Measurements from ENCODE around the gene PPL.

Gene PPL

DNA sequence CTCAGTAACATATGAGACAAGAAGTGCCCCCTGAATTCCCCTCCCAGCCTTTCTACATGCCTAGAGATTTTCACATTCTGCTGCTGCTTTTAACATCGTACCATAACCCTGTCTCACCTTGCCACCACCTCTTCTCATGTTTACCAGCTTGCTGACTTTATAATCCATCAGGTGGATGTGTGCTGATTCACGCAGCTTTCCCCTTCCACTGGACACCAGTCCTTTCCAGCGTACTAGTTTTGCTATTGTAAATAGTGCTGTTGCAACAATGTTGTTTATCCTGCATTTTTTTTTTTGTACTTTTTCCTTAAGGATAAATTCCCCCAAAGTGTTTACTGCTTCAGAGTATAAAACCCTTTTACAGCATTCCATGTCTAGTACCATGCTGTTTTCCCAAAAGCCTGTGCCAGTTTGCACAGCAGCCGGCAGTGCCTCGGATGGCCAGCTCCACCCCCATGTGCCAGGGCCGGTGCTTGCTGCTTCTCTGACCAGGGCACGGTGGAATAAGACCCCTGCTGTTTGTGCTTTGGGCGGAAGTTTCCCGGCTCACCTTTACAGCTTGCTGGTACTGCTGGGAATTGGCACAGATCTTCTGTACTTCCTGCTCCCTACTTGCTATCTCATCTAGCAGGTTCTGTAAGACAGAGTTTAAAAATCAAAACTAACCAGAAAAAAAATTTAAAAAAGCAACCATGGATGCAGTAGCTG lies 48.4 kb downstream of the PPL start:
- TF ChIP-seq TAF1 (IDR thresholded peaks at IDR 0.05; ENCODE audit: low read depth) = no peak
- no peak for TF ChIP-seq ZBTB7A (IDR thresholded peaks at IDR 0.05; ENCODE audit: low read depth)
- TF ChIP-seq, protein P1, sequence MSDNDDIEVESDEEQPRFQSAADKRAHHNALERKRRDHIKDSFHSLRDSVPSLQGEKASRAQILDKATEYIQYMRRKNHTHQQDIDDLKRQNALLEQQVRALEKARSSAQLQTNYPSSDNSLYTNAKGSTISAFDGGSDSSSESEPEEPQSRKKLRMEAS (IDR thresholded peaks at IDR 0.05) = 0 out of 2 replicates have a peak, but pooled peaks have one; percentile 26
- TF ChIP-seq NFIC (IDR thresholded peaks at IDR 0.05) = peak; percentile 60; the same call in 1 of the 2 replicates
- no peak for TF ChIP-seq USF1 (IDR thresholded peaks at IDR 0.05)
- TF ChIP-seq TCF12 (IDR thresholded peaks at IDR 0.05; ENCODE audit: low read depth) = 0 out of 2 replicates have a peak, but pooled peaks have one; percentile 20
- no peak for TF ChIP-seq CEBPB (IDR thresholded peaks at IDR 0.05)

- TF ChIP-seq TCF12 (IDR thresholded peaks at IDR 0.05; ENCODE audit: low read depth) (no peak), ZBTB7A (IDR thresholded peaks at IDR 0.05; ENCODE audit: low read depth) (no peak), EGR1 (IDR thresholded peaks at IDR 0.05) (no peak)
- TF ChIP-seq, protein P1 (IDR thresholded peaks at IDR 0.05) = no peak
These were observed 50.8 kb downstream of the PPL start for GRCh38 chr16:4886151-4886550.

DNA sequence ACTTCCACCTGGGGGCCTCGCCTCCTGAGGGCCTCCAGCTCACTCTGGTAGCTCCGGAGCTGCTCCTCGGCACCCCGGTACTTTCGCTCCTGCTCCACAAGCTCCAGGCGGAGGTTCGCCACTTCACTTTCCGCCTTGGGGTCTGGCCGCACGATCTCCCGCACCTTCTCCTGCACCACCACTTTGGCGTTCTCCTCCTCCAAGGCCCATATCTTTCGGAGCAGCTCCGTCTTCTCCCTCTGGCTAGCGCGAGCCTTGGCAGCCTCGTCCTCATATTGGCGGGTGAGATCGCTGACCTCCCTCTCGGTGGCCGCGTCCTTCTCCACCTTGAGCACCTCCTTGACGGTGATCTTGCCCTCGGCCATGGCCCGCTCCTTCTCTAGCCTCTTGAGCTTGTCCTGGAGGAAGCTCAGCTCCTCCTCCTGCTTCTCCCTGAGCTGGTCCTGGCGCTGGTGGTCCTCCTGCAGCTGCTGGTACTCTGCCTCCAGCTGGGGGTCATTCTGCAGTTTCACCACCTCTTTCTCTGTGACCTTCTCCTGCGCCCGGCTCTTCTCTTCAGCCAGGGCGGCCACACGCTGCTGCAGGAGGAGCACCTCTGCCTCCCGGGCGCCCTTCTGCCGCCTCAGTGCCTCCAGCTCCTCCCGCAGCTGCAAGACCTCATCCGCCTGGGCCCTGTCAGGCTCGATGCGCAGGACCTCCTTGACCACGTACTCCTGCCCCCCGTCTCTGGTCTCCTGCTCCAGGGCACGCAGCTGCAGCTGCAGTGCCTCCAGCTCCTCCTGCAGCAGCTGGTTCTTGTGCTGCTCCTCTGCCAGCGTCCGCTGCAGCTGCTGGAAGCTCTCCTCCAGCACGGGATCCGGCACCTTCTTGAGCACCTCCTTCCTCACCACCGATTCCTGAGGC lies 51.7 kb downstream of the PPL start:
- no peak for TF ChIP-seq CEBPB (IDR thresholded peaks at IDR 0.05)
- no peak for TF ChIP-seq EGR1 (IDR thresholded peaks at IDR 0.05)
- TF ChIP-seq, protein P1 (IDR thresholded peaks at IDR 0.05) = no peak
- TF ChIP-seq NFIC (IDR thresholded peaks at IDR 0.05) = no peak
- no peak for TF ChIP-seq EP300 (IDR thresholded peaks at IDR 0.05; ENCODE audit: borderline replicate concordance)
- TF ChIP-seq TEAD4 (IDR thresholded peaks at IDR 0.05) = no peak
- no peak for TF ChIP-seq CREB1 (IDR thresholded peaks at IDR 0.05; ENCODE audit: low read depth)
- TF ChIP-seq FOXM1 (IDR thresholded peaks at IDR 0.05; ENCODE audit: borderline replicate concordance, low read depth) = no peak
- TF ChIP-seq ZBTB7A (IDR thresholded peaks at IDR 0.05; ENCODE audit: low read depth) = no peak
- TF ChIP-seq REST (IDR thresholded peaks at IDR 0.05; ENCODE audit: low read depth) = no peak
- TF ChIP-seq TCF12 (IDR thresholded peaks at IDR 0.05; ENCODE audit: low read depth) = no peak
- TF ChIP-seq TAF1 (IDR thresholded peaks at IDR 0.05; ENCODE audit: low read depth) = no peak
- no peak for TF ChIP-seq USF1 (IDR thresholded peaks at IDR 0.05)
- no peak for TF ChIP-seq YY1 (IDR thresholded peaks at IDR 0.05; ENCODE audit: low read depth)
- TF ChIP-seq RAD21 (IDR thresholded peaks at IDR 0.05; ENCODE audit: low read depth) = no peak

- no peak for TF ChIP-seq EP300 (IDR thresholded peaks at IDR 0.05; ENCODE audit: borderline replicate concordance)
- TF ChIP-seq USF1 (IDR thresholded peaks at IDR 0.05) = no peak
- TF ChIP-seq, protein P1 (IDR thresholded peaks at IDR 0.05) = no peak
- no peak for TF ChIP-seq CEBPB (IDR thresholded peaks at IDR 0.05)
- no peak for TF ChIP-seq TEAD4 (IDR thresholded peaks at IDR 0.05)
- TF ChIP-seq TCF12 (IDR thresholded peaks at IDR 0.05; ENCODE audit: low read depth) = no peak
- TF ChIP-seq EGR1 (IDR thresholded peaks at IDR 0.05) = no peak
These were observed 52.7 kb downstream of the PPL start for GRCh38 chr16:4884209-4884608.

GRCh38 chr16:4883501-4883900 lies 53.4 kb downstream of the PPL start:
- TF ChIP-seq FOXM1 (IDR thresholded peaks at IDR 0.05; ENCODE audit: borderline replicate concordance, low read depth) = no peak
- no peak for TF ChIP-seq TAF1 (IDR thresholded peaks at IDR 0.05; ENCODE audit: low read depth)
- TF ChIP-seq EGR1 (IDR thresholded peaks at IDR 0.05) = no peak
- no peak for TF ChIP-seq EP300 (IDR thresholded peaks at IDR 0.05; ENCODE audit: borderline replicate concordance)
- TF ChIP-seq TCF12 (IDR thresholded peaks at IDR 0.05; ENCODE audit: low read depth) = no peak
- TF ChIP-seq USF1 (IDR thresholded peaks at IDR 0.05) = no peak
- no peak for TF ChIP-seq TEAD4 (IDR thresholded peaks at IDR 0.05)
